GM10266 (cell line): ENCODE results near the gene GLYATL1.
A peak's percentile ranks its signal among the peaks of the same experiment; 100 is the strongest.

ENCODE experiments used
- DNase-seq: peaks from one replicate; pipeline ENCODE4 v3.0.0; 2012; ENCODE audit errors: extremely low spot score
- CTCF ChIP-seq: IDR thresholded peaks from 2 replicates; pipeline ENCODE4 v1.5.1; 2012; ENCODE audit warnings: mild to moderate bottlenecking, low read depth; ENCODE audit not compliant: control insufficient read depth, insufficient read depth; ENCODE audit errors: missing control alignments

GLYATL1 gene

GRCh38 chr11:58934945-58935513 is 4.3 kb upstream of the GLYATL1 start:
- TF ChIP-seq CTCF: no peak
- no peak for DNase-seq

GRCh38 chr11:58938398-58938797 is 890 bp upstream of the GLYATL1 start:
- TF ChIP-seq CTCF: no peak
- DNase-seq: no peak

GRCh38 chr11:58940028-58940427 is 740 bp downstream of the GLYATL1 start:
- DNase-seq: no peak
- no peak for TF ChIP-seq CTCF

GRCh38 chr11:58941838-58942237 is 2.5 kb downstream of the GLYATL1 start:
- TF ChIP-seq CTCF: no peak
- DNase-seq: no peak

- no peak for DNase-seq
- no peak for TF ChIP-seq CTCF
These were observed 6.4 kb downstream of the GLYATL1 start for GRCh38 chr11:58945663-58946062.

GRCh38 chr11:58949184-58949583 is 9.9 kb downstream of the GLYATL1 start:
- no peak for DNase-seq
- no peak for TF ChIP-seq CTCF

- TF ChIP-seq CTCF: no peak
- DNase-seq: peak; percentile 32
These were observed 18.6 kb downstream of the GLYATL1 start for GRCh38 chr11:58957922-58958321.
